DND-41 (cell line): ENCODE results near the gene GPC4.

Experiments used
- ATAC-seq: fragments of 200-7000 bp; cut with Tn5 transposase; 3 replicates; pipeline ENCODE4 v1.9.1; 2021; ENCODE audit warnings: low read depth; ENCODE audit not compliant: insufficient read depth
- DNase-seq: peaks from one replicate; pipeline ENCODE4 v3.0.0-alpha.2; 2020
- H2AFZ ChIP-seq: 2 replicates; pipeline ENCODE4 v1.6.0; 2012; ENCODE audit warnings: low read depth, low read length
- H3K27ac ChIP-seq: 2 replicates; pipeline ENCODE4 v1.5.1; 2012; ENCODE audit warnings: low read length, inconsistent platforms
- H3K27me3 ChIP-seq: fragments of 200-600 bp; sonication (generic); 2 replicates; pipeline ENCODE4 v1.6.0; 2012; ENCODE audit warnings: low read length, mild to moderate bottlenecking, inconsistent platforms; ENCODE audit not compliant: insufficient read depth, poor library complexity
- H3K36me3 ChIP-seq: 2 replicates; pipeline ENCODE4 v1.5.1; 2012; ENCODE audit warnings: low read length, inconsistent platforms; ENCODE audit not compliant: insufficient read depth
- H3K4me1 ChIP-seq: 2 replicates; pipeline ENCODE4 v1.5.1; 2012; ENCODE audit warnings: mild to moderate bottlenecking, low read length; ENCODE audit not compliant: insufficient read depth
- H3K4me2 ChIP-seq: 2 replicates; pipeline ENCODE4 v1.6.0; 2012; ENCODE audit warnings: mild to moderate bottlenecking, moderate library complexity, low read length, inconsistent platforms; ENCODE audit not compliant: insufficient read depth
- H3K4me3 ChIP-seq, 2 experiments: fragments of 200-600 bp in 1 of 2; shearing (Covaris generic) in 1 of 2; 2 replicates each; pipeline ENCODE4 v1.5.1; 2012 to 2016; ENCODE audit warnings: inconsistent platforms in 2 of 2, low read length in 2 of 2, mild to moderate bottlenecking in 2 of 2, low read depth in 1 of 2, moderate library complexity in 1 of 2
- H3K79me2 ChIP-seq: 2 replicates; pipeline ENCODE4 v1.6.0; 2012; ENCODE audit warnings: low read length, inconsistent platforms; ENCODE audit not compliant: insufficient read depth
- H3K9ac ChIP-seq: 2 replicates; pipeline ENCODE4 v1.6.0; 2012; ENCODE audit warnings: low read depth, mild to moderate bottlenecking, inconsistent platforms, low read length, moderate library complexity
- H3K9me3 ChIP-seq: 2 replicates; pipeline ENCODE4 v1.5.1; 2012; ENCODE audit warnings: low read length, moderate library complexity, mild to moderate bottlenecking, inconsistent platforms; ENCODE audit not compliant: insufficient read depth, severe bottlenecking
- H4K20me1 ChIP-seq: 2 replicates; pipeline ENCODE4 v1.6.0; 2012; ENCODE audit warnings: low read length; ENCODE audit not compliant: insufficient read depth
- CTCF ChIP-seq: IDR thresholded peaks from 2 replicates; pipeline ENCODE4 v1.5.1; 2012; ENCODE audit warnings: borderline replicate concordance, low read length, moderate library complexity, mild to moderate bottlenecking; ENCODE audit not compliant: poor library complexity, severe bottlenecking; ENCODE audit errors: extremely low read depth
- EZH2 ChIP-seq: IDR thresholded peaks from 3 replicates; pipeline ENCODE4 v1.6.1; 2012; ENCODE audit warnings: borderline replicate concordance, low read depth, mild to moderate bottlenecking, moderate library complexity, low read length, inconsistent platforms; ENCODE audit not compliant: severe bottlenecking

GPC4 gene

GRCh38 chrX:133273180-133273579 is 142.1 kb downstream of the GPC4 start:
- no peak for ATAC-seq

GRCh38 chrX:133269168-133269567 is 146.1 kb downstream of the GPC4 start:
- Histone ChIP-seq H3K27ac (no peak overlapping the region), H3K4me1 (no peaks in the 10 kb centered on the region), H4K20me1 (no peaks in the 10 kb centered on the region), H3K9ac (no peak overlapping the region), H3K36me3 (no peaks in the 10 kb centered on the region), H3K4me3 (no peak overlapping the region), H3K4me2 (no peak overlapping the region), H3K79me2 (no peaks in the 10 kb centered on the region), H3K27me3 (no peaks in the 10 kb centered on the region), H2AFZ (no peak overlapping the region), H3K9me3 (no peaks in the 10 kb centered on the region)
- ATAC-seq (no peak), DNase-seq (no peak)
- TF ChIP-seq CTCF (no peak), EZH2 (no peak)

More at GRCh38 chrX:133273180-133273579, 142.1 kb downstream of the GPC4 start:
- DNase-seq = no peak
- no peaks in the 10 kb centered on the region for H3K9me3 ChIP-seq
- no peaks in the 10 kb centered on the region for H3K4me1 ChIP-seq
- H3K36me3 ChIP-seq = no peaks in the 10 kb centered on the region
- no peaks in the 10 kb centered on the region for H4K20me1 ChIP-seq
- no peaks in the 10 kb centered on the region for H3K27me3 ChIP-seq
- no peak overlapping the region for H3K27ac ChIP-seq
- H3K79me2 ChIP-seq = no peaks in the 10 kb centered on the region
- no peak for TF ChIP-seq EZH2
- TF ChIP-seq CTCF = no peak
- H2AFZ ChIP-seq = no peak overlapping the region
- H3K9ac ChIP-seq = no peak overlapping the region
- H3K4me2 ChIP-seq = no peak overlapping the region
- no peak overlapping the region for H3K4me3 ChIP-seq

GRCh38 chrX:133267621-133268020 is 147.7 kb downstream of the GPC4 start:
- ATAC-seq (no peak), DNase-seq (no peak)
- Histone ChIP-seq H3K4me2 (no peak overlapping the region), H3K9ac (no peak overlapping the region), H2AFZ (no peak overlapping the region), H3K27ac (no peak overlapping the region), H3K79me2 (no peaks in the 10 kb centered on the region), H4K20me1 (no peaks in the 10 kb centered on the region), H3K4me1 (no peaks in the 10 kb centered on the region), H3K27me3 (no peaks in the 10 kb centered on the region), H3K36me3 (no peaks in the 10 kb centered on the region), H3K9me3 (no peaks in the 10 kb centered on the region), H3K4me3 (no peak overlapping the region)
- TF ChIP-seq CTCF (no peak), EZH2 (no peak)

GRCh38 chrX:133265331-133265730 is 150.0 kb downstream of the GPC4 start:
- H3K4me1 ChIP-seq = no peaks in the 10 kb centered on the region
- no peaks in the 10 kb centered on the region for H3K27me3 ChIP-seq
- H3K4me2 ChIP-seq = no peak overlapping the region
- TF ChIP-seq EZH2 (no peak), CTCF (no peak)
- no peaks in the 10 kb centered on the region for H3K36me3 ChIP-seq
- H3K79me2 ChIP-seq = no peaks in the 10 kb centered on the region
- DNase-seq = no peak
- ATAC-seq = no peak
- H3K4me3 ChIP-seq = no peak overlapping the region
- no peaks in the 10 kb centered on the region for H3K9me3 ChIP-seq
- H4K20me1 ChIP-seq = no peaks in the 10 kb centered on the region
- no peak overlapping the region for H3K27ac ChIP-seq
- no peak overlapping the region for H2AFZ ChIP-seq
- H3K9ac ChIP-seq = no peak overlapping the region
